Astrocyte of the spinal cord (primary cell): Measurements from ENCODE around the gene TMEM244.
"Not testable (repeated sequence)": the region's sequence is repeated elsewhere in the genome, so short reads cannot be mapped to it uniquely, and the experiment has no call there.

ENCODE experiments used
- DNase-seq: peaks from one replicate; pipeline ENCODE4 v3.0.0; 2011; ENCODE audit warnings: low read depth, low spot score
- H3K4me3 ChIP-seq: 2 replicates; pipeline ENCODE4 v1.5.1; 2011; ENCODE audit warnings: low read depth, mild to moderate bottlenecking, low read length, moderate library complexity
- in situ Hi-C: cut with HindIII; loops from 2 replicates; pipeline ENCODE4 v1.10.0; 2017; ENCODE audit warnings: low sequenced_read_pairs
- TF ChIP-seq, protein P1 (sequence below): IDR thresholded peaks from 2 replicates; pipeline ENCODE4 v1.5.1; 2012; ENCODE audit warnings: low read depth, mild to moderate bottlenecking, low read length, inconsistent platforms

Gene TMEM244

DNA sequence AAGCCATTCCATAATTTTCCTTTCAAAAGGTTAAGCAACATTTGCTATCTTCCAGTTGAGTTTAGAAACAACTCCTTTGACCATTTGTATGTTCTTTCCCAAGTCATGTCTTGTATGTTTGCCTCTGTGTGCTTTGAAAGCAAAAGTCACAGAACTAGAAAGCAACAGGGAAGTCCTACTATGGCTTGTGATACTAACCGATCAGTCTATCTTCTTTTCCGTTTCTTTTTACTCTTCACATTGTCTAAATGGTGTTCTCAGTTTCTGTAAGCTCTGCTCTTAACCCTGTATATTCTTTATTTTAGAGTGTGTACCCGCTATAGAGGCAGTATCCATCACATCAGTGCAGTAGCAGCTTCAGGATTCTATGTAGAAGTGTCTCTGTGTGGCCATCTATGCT lies 32.9 kb downstream of the TMEM244 start:
- H3K4me3 ChIP-seq, result no peak overlapping the region
- no peak for DNase-seq
- TF ChIP-seq, protein P1, sequence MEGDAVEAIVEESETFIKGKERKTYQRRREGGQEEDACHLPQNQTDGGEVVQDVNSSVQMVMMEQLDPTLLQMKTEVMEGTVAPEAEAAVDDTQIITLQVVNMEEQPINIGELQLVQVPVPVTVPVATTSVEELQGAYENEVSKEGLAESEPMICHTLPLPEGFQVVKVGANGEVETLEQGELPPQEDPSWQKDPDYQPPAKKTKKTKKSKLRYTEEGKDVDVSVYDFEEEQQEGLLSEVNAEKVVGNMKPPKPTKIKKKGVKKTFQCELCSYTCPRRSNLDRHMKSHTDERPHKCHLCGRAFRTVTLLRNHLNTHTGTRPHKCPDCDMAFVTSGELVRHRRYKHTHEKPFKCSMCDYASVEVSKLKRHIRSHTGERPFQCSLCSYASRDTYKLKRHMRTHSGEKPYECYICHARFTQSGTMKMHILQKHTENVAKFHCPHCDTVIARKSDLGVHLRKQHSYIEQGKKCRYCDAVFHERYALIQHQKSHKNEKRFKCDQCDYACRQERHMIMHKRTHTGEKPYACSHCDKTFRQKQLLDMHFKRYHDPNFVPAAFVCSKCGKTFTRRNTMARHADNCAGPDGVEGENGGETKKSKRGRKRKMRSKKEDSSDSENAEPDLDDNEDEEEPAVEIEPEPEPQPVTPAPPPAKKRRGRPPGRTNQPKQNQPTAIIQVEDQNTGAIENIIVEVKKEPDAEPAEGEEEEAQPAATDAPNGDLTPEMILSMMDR, result no peak
- in situ Hi-C loops, result no loop called here

DNA sequence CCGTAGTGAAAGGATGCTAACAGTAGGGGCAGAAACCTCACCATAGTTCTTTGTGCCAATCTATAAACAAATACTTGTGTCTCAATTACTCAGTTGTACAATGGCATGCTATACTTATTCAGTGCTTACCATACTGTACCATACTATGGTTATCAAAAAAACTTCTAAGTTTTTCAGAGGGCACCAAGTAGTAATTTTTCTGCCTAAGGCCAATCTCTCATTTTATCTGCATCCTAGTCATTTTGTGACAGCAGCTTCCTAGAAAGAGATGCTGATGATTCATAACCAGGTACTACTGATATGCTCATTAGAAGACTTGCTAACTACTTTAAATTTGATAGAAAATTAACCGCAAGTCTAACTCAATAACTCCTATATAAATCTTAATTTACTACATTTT lies 42.9 kb downstream of the TMEM244 start:
- no peak for DNase-seq
- in situ Hi-C loops, result no loop called here
- TF ChIP-seq, protein P1, result no peak

DNA sequence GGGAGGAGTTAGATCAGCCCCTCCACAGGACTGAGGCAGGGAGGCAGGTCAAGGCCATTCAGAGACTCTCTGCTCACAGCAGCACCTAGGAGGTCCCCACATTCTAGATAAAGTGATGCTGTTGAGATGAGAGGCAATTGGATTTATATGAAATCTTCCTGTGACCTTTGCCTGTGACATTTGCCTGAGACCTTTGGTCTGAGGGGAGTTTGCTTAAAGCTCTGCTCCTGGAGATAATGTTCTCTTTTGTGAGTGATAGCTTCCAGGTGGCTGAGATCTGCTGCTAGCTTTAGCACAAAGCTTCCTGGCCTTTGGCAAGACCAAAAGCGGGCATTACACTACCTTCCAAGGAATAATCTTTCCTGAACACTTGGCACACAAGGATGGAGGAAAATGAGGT lies 43.3 kb downstream of the TMEM244 start:
- H3K4me3 ChIP-seq, result no peak overlapping the region
- no peak for DNase-seq
- in situ Hi-C loops, result no loop called here
- TF ChIP-seq, protein P1, result no peak

More for the DNA sequence above, 42.9 kb downstream of the TMEM244 start:
- no peak overlapping the region for H3K4me3 ChIP-seq

DNA sequence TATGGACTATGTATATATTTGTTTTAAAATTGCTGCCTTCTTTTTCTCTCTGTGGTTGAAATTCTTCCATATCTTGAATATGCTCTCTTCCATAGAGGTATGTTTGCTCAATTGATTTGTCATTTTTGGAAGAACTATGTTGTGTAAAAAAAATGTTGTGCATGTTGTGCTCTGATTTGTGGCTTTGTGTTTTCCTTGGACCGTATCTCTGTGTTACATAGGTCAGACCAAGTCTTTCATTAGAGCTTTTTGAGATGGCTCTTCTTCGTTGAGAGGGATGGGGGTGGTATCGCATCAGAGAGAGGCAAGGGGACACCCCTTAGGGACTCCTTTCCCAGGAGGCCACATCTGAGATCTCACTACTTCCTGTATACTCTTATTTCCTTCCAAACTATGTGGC lies 43.8 kb downstream of the TMEM244 start:
- in situ Hi-C loops, result no loop called here

DNA sequence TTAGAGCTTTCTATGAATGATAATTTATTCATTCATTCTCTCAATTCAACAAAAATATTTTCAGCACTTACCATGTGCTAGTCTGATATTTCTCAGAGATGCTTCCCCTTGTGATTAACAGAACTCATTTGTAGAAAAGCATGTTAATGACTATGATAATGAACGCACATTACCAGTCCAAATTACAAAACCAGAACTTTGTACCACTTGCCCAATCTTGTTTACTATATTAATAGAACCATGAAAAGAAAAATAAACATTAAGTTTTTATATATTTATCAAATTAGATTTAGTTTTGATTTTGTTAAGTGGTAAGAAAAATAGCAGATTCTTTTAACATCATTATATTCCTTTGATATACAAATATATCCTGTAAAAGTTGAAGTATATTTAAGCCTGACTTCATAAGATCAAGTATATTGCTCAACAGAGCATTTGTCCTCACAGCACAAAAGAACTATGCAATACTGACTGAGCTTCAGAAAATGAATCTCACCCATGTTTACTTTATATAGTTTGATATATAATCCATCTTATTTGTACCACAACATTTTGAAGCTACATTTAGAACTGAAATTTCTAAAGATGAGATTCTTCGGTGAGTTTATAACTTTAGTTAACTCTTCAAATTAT lies 48.9 kb downstream of the TMEM244 start:
- in situ Hi-C loops, result no loop called here

More for the DNA sequence above, 43.8 kb downstream of the TMEM244 start:
- DNase-seq, result no peak
- H3K4me3 ChIP-seq, result no peak overlapping the region
- TF ChIP-seq, protein P1, result no peak

DNA sequence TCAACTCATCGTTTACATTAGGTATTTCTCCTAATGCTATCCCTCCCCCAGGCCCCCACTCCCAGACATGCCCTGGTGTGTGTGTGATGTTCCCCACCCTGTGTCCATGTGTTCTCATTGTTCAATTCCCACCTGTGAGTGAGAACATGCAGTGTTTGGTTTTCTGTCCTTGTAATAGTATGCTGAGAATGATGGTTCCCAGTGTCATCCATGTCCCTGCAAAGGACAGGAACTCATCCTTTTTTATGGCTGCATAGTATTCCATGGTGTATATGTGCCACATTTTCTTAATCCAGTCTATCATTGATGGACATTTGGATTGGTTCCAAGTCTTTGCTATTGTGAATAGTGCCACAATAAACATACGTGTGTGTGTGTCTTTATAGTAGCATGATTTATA lies 54.0 kb downstream of the TMEM244 start:
- H3K4me3 ChIP-seq, in situ Hi-C loops, DNase-seq: not testable (repeated sequence)

More for the DNA sequence above, 48.9 kb downstream of the TMEM244 start:
- TF ChIP-seq, protein P1, result no peak
- H3K4me3 ChIP-seq, result no peak overlapping the region
- no peak for DNase-seq

DNA sequence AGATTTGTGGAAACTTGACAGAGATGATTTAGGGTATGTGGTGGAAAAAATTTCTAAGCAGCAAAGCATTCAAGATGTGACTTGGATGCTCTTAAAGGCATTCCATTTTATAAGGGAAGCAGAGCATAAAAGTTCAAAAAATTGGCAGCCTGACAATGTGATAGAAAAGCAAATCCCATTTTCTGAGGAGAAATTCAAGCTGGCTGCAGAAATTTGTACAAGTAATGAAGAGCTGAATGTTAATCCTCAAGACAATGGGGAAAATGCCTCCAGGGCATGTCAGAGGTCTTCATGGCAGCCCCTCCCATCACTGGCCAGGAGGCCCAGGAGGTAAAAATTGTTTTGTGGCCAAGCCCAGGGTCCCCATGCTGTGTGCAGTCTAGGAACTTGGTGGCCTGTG lies 58.2 kb downstream of the TMEM244 start:
- H3K4me3 ChIP-seq, DNase-seq, in situ Hi-C loops: not testable (repeated sequence)

DNA sequence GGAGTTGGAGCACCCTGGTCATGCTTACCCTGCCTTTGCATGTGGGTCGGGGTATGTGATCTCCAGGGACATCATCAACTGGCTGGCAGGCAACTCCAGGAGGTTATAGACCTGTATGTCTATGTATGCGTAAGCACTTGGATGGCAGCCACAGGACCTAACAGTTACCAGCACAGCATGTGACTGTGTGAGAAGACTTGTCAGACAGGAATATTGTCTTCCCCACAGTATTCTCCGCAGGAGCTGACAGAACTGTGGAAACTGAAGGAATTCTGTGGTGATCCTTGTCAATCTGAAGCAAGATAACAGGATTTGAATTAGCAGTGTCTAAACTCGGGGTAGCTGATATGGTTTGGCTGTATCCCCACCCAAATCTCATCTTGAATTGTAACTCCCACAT lies 59.2 kb downstream of the TMEM244 start:
- TF ChIP-seq, protein P1, result no peak
- in situ Hi-C loops, result no loop called here
- H3K4me3 ChIP-seq, result no peak overlapping the region
- peak; percentile 20 for DNase-seq
